Prostate gland (tissue), 2 donors: ENCODE results near the gene FJX1.

Experiments used
- POLR2A ChIP-seq: fragments of 450-650 bp; IDR thresholded peaks from one replicate; pipeline ENCODE4 v1.6.1; 2016; ENCODE audit warnings: antibody characterized with exemption, mild to moderate bottlenecking
- POLR2AphosphoS5 ChIP-seq: sonication (generic); formaldehyde crosslinking; IDR thresholded peaks from one replicate; pipeline ENCODE4 v1.6.1; 2017; ENCODE audit warnings: antibody characterized with exemption
- TF ChIP-seq, protein P1 (sequence below), 4 experiments: fragments of 200-600 bp in 2 of 4; fragments of 450-650 bp in 2 of 4; sonication (generic) in 2 of 4; IDR thresholded peaks; 1 replicate in 3 of 4; 2 replicates in 1 of 4; pipeline ENCODE4 v1.5.1; 2016 to 2019; ENCODE audit warnings: antibody characterized with exemption in 4 of 4, mild to moderate bottlenecking in 2 of 4, moderate library complexity in 2 of 4

DNA sequence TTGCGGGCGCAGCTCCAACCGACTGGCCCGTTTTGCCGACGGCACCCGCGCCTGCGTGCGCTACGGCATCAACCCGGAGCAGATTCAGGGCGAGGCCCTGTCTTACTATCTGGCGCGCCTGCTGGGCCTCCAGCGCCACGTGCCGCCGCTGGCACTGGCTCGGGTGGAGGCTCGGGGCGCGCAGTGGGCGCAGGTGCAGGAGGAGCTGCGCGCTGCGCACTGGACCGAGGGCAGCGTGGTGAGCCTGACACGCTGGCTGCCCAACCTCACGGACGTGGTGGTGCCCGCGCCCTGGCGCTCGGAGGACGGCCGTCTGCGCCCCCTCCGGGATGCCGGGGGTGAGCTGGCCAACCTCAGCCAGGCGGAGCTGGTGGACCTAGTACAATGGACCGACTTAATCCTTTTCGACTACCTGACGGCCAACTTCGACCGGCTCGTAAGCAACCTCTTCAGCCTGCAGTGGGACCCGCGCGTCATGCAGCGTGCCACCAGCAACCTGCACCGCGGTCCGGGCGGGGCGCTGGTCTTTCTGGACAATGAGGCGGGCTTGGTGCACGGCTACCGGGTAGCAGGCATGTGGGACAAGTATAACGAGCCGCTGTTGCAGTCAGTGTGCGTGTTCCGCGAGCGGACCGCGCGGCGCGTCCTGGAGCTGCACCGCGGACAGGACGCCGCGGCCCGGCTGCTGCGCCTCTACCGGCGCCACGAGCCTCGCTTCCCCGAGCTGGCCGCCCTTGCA, 1.0 kb downstream of the FJX1 start:
- TF ChIP-seq, protein P1, sequence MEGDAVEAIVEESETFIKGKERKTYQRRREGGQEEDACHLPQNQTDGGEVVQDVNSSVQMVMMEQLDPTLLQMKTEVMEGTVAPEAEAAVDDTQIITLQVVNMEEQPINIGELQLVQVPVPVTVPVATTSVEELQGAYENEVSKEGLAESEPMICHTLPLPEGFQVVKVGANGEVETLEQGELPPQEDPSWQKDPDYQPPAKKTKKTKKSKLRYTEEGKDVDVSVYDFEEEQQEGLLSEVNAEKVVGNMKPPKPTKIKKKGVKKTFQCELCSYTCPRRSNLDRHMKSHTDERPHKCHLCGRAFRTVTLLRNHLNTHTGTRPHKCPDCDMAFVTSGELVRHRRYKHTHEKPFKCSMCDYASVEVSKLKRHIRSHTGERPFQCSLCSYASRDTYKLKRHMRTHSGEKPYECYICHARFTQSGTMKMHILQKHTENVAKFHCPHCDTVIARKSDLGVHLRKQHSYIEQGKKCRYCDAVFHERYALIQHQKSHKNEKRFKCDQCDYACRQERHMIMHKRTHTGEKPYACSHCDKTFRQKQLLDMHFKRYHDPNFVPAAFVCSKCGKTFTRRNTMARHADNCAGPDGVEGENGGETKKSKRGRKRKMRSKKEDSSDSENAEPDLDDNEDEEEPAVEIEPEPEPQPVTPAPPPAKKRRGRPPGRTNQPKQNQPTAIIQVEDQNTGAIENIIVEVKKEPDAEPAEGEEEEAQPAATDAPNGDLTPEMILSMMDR (IDR thresholded peaks at IDR 0.05), result no peak
- TF ChIP-seq POLR2A, result no peak
- TF ChIP-seq POLR2AphosphoS5, result no peak
